Small intestine (tissue), 7 donors: ENCODE measurements around the gene HTRA3. TPM values are rescaled to one million over a fixed set of nuclear protein-coding genes. Genes with fewer than 3 reads are reported as not detected.
A peak's percentile ranks its signal among the peaks of the same experiment; 100 is the strongest.

Experiments
- DNase-seq, 2 donors: peaks; one replicate each; pipeline versions ENCODE4 v3.0.0 to v3.0.0-alpha.2; 2013
- FAIRE-seq: peaks from 2 replicates; lab custom pipeline; 2012; peaks lifted over from hg19 to GRCh38; lab: Jason Lieb, UNC
- H3K27ac ChIP-seq, 3 donors: one replicate each; pipeline ENCODE4 v1.5.1; 2013; ENCODE audit warnings: low read length in 2 of 3, mild to moderate bottlenecking in 2 of 3, control low read depth in 1 of 3, inconsistent platforms in 1 of 3, low read depth in 1 of 3, moderate library complexity in 1 of 3
- H3K27me3 ChIP-seq, 3 donors: one replicate each; pipeline ENCODE4 v1.6.1; 2013; ENCODE audit warnings: low read length in 3 of 3, inconsistent platforms in 1 of 3; ENCODE audit not compliant: control insufficient read depth in 3 of 3, insufficient read depth in 3 of 3
- H3K36me3 ChIP-seq, 3 donors: one replicate each; pipeline ENCODE4 v1.6.1; 2013; ENCODE audit warnings: low read length in 3 of 3, inconsistent platforms in 1 of 3, low read depth in 1 of 3, mild to moderate bottlenecking in 1 of 3, moderate library complexity in 1 of 3; ENCODE audit not compliant: control insufficient read depth in 3 of 3, insufficient read depth in 2 of 3
- H3K4me1 ChIP-seq, 3 donors: one replicate each; pipeline ENCODE4 v1.6.1; 2013; ENCODE audit warnings: low read length in 2 of 3, inconsistent platforms in 1 of 3, low read depth in 1 of 3, mild to moderate bottlenecking in 1 of 3, moderate library complexity in 1 of 3; ENCODE audit not compliant: control insufficient read depth in 3 of 3, insufficient read depth in 2 of 3
- H3K4me3 ChIP-seq, 3 donors: one replicate each; pipeline ENCODE4 v1.5.1; 2013; ENCODE audit warnings: low read length in 3 of 3, control low read depth in 1 of 3, inconsistent platforms in 1 of 3, low read depth in 1 of 3, mild to moderate bottlenecking in 1 of 3, moderate library complexity in 1 of 3
- H3K9me3 ChIP-seq, 2 donors: one replicate each; pipeline ENCODE4 v1.6.1; 2013; ENCODE audit warnings: low read depth in 1 of 2, low read length in 1 of 2; ENCODE audit not compliant: control insufficient read depth in 2 of 2, insufficient read depth in 1 of 2
- WGBS, 3 donors: extraction: QIAGEN DNeasy Blood & Tissue Kit; methylation state at CpG; one replicate each; pipeline ENCODE4 v1.1.7; 2013; 5-methylcytosine and 5-hydroxymethylcytosine counted together
- polyA plus RNA-seq, 4 donors: library from polyadenylated mRNA; stranded (reverse) in 3 of 4; unstranded in 1 of 4; fragments of 200-250 nt in 3 of 4; fragments of 120-200 nt in 1 of 4; gene quantifications; one replicate each; pipeline versions ENCODE4 v1.2.1 to v1.2.3, GENCODE V29; 2013
- donor health status: healthy with polysubstance abuse.
- donor health status: control.
- donor health status: control.
- donor health status: Bipolar disorder and iron deficiency.
- donor health status: healthy.

HTRA3 gene
- polyA plus RNA-seq, 4 donors, result 0.67 to 13.2 (median 6.1) TPM

GRCh38 chr4:8342651-8343261, 73.2 kb downstream of the HTRA3 start:
- DNase-seq (no peak), FAIRE-seq (no peak)
- Histone ChIP-seq H3K4me1 (peaks cover 0 to 6% (median 0%) of the 10 kb centered on the region in 3 donors), H3K27me3 (no peaks in the 10 kb centered on the region), H3K9me3 (no peaks in the 10 kb centered on the region), H3K4me3 (no peak overlapping the region), H3K36me3 (no peaks in the 10 kb centered on the region), H3K27ac (peak overlapping the region in 1 of 3 donors; percentile 40)
- 84 to 85% (median 85%) methylated on average over 16 of the region's 16 CpGs for WGBS, 3 donors

- FAIRE-seq (no peak), DNase-seq (no peak)
- WGBS, 3 donors, result 73 to 87% (median 83%) methylated on average over 27 to 28 of the region's 28 CpGs
- H3K27me3 ChIP-seq, result no peaks in the 10 kb centered on the region
- no peaks in the 10 kb centered on the region for H3K9me3 ChIP-seq
- H3K4me1 ChIP-seq, result peaks cover 0 to 6% (median 0%) of the 10 kb centered on the region in 3 donors
- no peak overlapping the region for H3K4me3 ChIP-seq
- peak overlapping the region in 2 of 3 donors; percentile 7 to 40 for H3K27ac ChIP-seq
- H3K36me3 ChIP-seq, result no peaks in the 10 kb centered on the region
Measured at GRCh38 chr4:8343262-8343966, 73.9 kb downstream of the HTRA3 start.

GRCh38 chr4:8343967-8344331, 74.4 kb downstream of the HTRA3 start:
- WGBS, 3 donors, result 84 to 91% (median 88%) methylated on average over 11 of the region's 11 CpGs
- no peak for FAIRE-seq
- peak overlapping the region in 2 of 3 donors; percentile 7 to 40 for H3K27ac ChIP-seq

GRCh38 chr4:8344377-8344776, 74.8 kb downstream of the HTRA3 start:
- 77 to 83% (median 80%) methylated on average over 14 of the region's 14 CpGs for WGBS, 3 donors
- DNase-seq, result no peak
- Histone ChIP-seq H3K36me3 (no peaks in the 10 kb centered on the region), H3K27ac (no peak overlapping the region), H3K4me1 (peaks cover 0 to 6% (median 0%) of the 10 kb centered on the region in 3 donors), H3K9me3 (no peaks in the 10 kb centered on the region), H3K27me3 (no peaks in the 10 kb centered on the region), H3K4me3 (no peak overlapping the region)
- FAIRE-seq, result no peak

More at GRCh38 chr4:8343967-8344331, 74.4 kb downstream of the HTRA3 start:
- peaks cover 0 to 6% (median 0%) of the 10 kb centered on the region in 3 donors for H3K4me1 ChIP-seq
- no peak overlapping the region for H3K4me3 ChIP-seq
- no peak for DNase-seq
- no peaks in the 10 kb centered on the region for H3K36me3 ChIP-seq
- H3K9me3 ChIP-seq, result no peaks in the 10 kb centered on the region
- H3K27me3 ChIP-seq, result no peaks in the 10 kb centered on the region

- H3K9me3 ChIP-seq, result no peaks in the 10 kb centered on the region
- DNase-seq (no peak), FAIRE-seq (no peak)
- H3K27me3 ChIP-seq, result no peaks in the 10 kb centered on the region
- 91 to 94% (median 91%) methylated on average over 32 to 34 of the region's 34 CpGs for WGBS, 3 donors
- H3K36me3 ChIP-seq, result no peaks in the 10 kb centered on the region
- no peak overlapping the region for H3K27ac ChIP-seq
- H3K4me3 ChIP-seq, result no peak overlapping the region
- peaks cover 0 to 6% (median 0%) of the 10 kb centered on the region in 3 donors for H3K4me1 ChIP-seq
Measured at GRCh38 chr4:8345053-8345945, 75.7 kb downstream of the HTRA3 start.

GRCh38 chr4:8345946-8346814, 76.6 kb downstream of the HTRA3 start:
- Histone ChIP-seq H3K27ac (no peak overlapping the region), H3K27me3 (no peaks in the 10 kb centered on the region), H3K4me3 (no peak overlapping the region), H3K4me1 (peaks cover 0 to 6% (median 0%) of the 10 kb centered on the region in 3 donors), H3K36me3 (no peaks in the 10 kb centered on the region), H3K9me3 (no peaks in the 10 kb centered on the region)
- no peak for DNase-seq
- 69 to 87% (median 70%) methylated on average over 39 of the region's 39 CpGs for WGBS, 3 donors
- no peak for FAIRE-seq

GRCh38 chr4:8346838-8347605, 77.5 kb downstream of the HTRA3 start:
- DNase-seq (no peak), FAIRE-seq (no peak)
- WGBS, 3 donors, result 58 to 65% (median 63%) methylated on average over 12 to 16 of the region's 16 CpGs
- Histone ChIP-seq H3K27ac (no peak overlapping the region), H3K4me1 (peaks cover 0 to 7% (median 0%) of the 10 kb centered on the region in 3 donors), H3K9me3 (no peaks in the 10 kb centered on the region), H3K36me3 (no peaks in the 10 kb centered on the region), H3K27me3 (no peaks in the 10 kb centered on the region), H3K4me3 (no peak overlapping the region)
